ENCODE measurements around the gene NTRK3.

NTRK3 gene

GRCh38 chr15:88043396-88043795 lies 213.1 kb downstream of the NTRK3 start:
- Histone ChIP-seq H3K4me3 (ENCODE audit: severe bottlenecking) (no peak overlapping the region), H3K9me3 (ENCODE audit: severe bottlenecking) (no peaks in the 10 kb centered on the region), H3K36me3 (ENCODE audit: low read depth) (no peaks in the 10 kb centered on the region), H3K4me1 (ENCODE audit: insufficient read depth, poor library complexity, severe bottlenecking) (no peaks in the 10 kb centered on the region), H3K27me3 (ENCODE audit: insufficient read depth, poor library complexity, severe bottlenecking) (peaks cover 3% of the 10 kb centered on the region), H3K27ac (ENCODE audit: poor library complexity, severe bottlenecking) (no peak overlapping the region)
- DNase-seq (ENCODE audit: low spot score) (no peak), ATAC-seq (ENCODE audit: low read depth) (no peak)
- no peak for TF ChIP-seq CTCF (IDR thresholded peaks at IDR 0.05; ENCODE audit: poor library complexity, severe bottlenecking)

GRCh38 chr15:88042047-88042446 lies 214.5 kb downstream of the NTRK3 start:
- no peak for DNase-seq (ENCODE audit: low spot score)

GRCh38 chr15:88040516-88040915 lies 216.0 kb downstream of the NTRK3 start:
- H3K9me3 ChIP-seq (ENCODE audit: severe bottlenecking), result no peaks in the 10 kb centered on the region

More at GRCh38 chr15:88042047-88042446, 214.5 kb downstream of the NTRK3 start:
- Histone ChIP-seq H3K4me1 (ENCODE audit: insufficient read depth, poor library complexity, severe bottlenecking) (no peaks in the 10 kb centered on the region), H3K9me3 (ENCODE audit: severe bottlenecking) (no peaks in the 10 kb centered on the region), H3K27ac (ENCODE audit: poor library complexity, severe bottlenecking) (no peak overlapping the region), H3K4me3 (ENCODE audit: severe bottlenecking) (no peak overlapping the region), H3K36me3 (ENCODE audit: low read depth) (no peaks in the 10 kb centered on the region), H3K27me3 (ENCODE audit: insufficient read depth, poor library complexity, severe bottlenecking) (no peaks in the 10 kb centered on the region)
- ATAC-seq (ENCODE audit: low read depth), result no peak
- no peak for TF ChIP-seq CTCF (IDR thresholded peaks at IDR 0.05; ENCODE audit: poor library complexity, severe bottlenecking)

GRCh38 chr15:88038261-88038660 lies 218.3 kb downstream of the NTRK3 start:
- no peak overlapping the region for H3K27ac ChIP-seq (ENCODE audit: poor library complexity, severe bottlenecking)
- no peak overlapping the region for H3K4me3 ChIP-seq (ENCODE audit: severe bottlenecking)
- peaks cover 7% of the 10 kb centered on the region for H3K27me3 ChIP-seq (ENCODE audit: insufficient read depth, poor library complexity, severe bottlenecking)
- DNase-seq (ENCODE audit: low spot score) (no peak), ATAC-seq (ENCODE audit: low read depth) (no peak)
- no peaks in the 10 kb centered on the region for H3K36me3 ChIP-seq (ENCODE audit: low read depth)
- H3K9me3 ChIP-seq (ENCODE audit: severe bottlenecking), result no peaks in the 10 kb centered on the region
- H3K4me1 ChIP-seq (ENCODE audit: insufficient read depth, poor library complexity, severe bottlenecking), result no peaks in the 10 kb centered on the region
- TF ChIP-seq CTCF (IDR thresholded peaks at IDR 0.05; ENCODE audit: poor library complexity, severe bottlenecking), result no peak

More at GRCh38 chr15:88040516-88040915, 216.0 kb downstream of the NTRK3 start:
- H3K4me3 ChIP-seq (ENCODE audit: severe bottlenecking), result no peak overlapping the region
- TF ChIP-seq CTCF (IDR thresholded peaks at IDR 0.05; ENCODE audit: poor library complexity, severe bottlenecking), result no peak
- no peaks in the 10 kb centered on the region for H3K36me3 ChIP-seq (ENCODE audit: low read depth)
- DNase-seq (ENCODE audit: low spot score) (no peak), ATAC-seq (ENCODE audit: low read depth) (no peak)
- peaks cover 1% of the 10 kb centered on the region for H3K27me3 ChIP-seq (ENCODE audit: insufficient read depth, poor library complexity, severe bottlenecking)
- no peak overlapping the region for H3K27ac ChIP-seq (ENCODE audit: poor library complexity, severe bottlenecking)
- no peaks in the 10 kb centered on the region for H3K4me1 ChIP-seq (ENCODE audit: insufficient read depth, poor library complexity, severe bottlenecking)

GRCh38 chr15:88036154-88036839 lies 220.2 kb downstream of the NTRK3 start:
- no peaks in the 10 kb centered on the region for H3K4me1 ChIP-seq (ENCODE audit: insufficient read depth, poor library complexity, severe bottlenecking)
- H3K27me3 ChIP-seq (ENCODE audit: insufficient read depth, poor library complexity, severe bottlenecking), result peaks cover 7% of the 10 kb centered on the region
- H3K27ac ChIP-seq (ENCODE audit: poor library complexity, severe bottlenecking), result no peak overlapping the region
- TF ChIP-seq CTCF (IDR thresholded peaks at IDR 0.05; ENCODE audit: poor library complexity, severe bottlenecking), result no peak
- ATAC-seq (ENCODE audit: low read depth) (no peak), DNase-seq (ENCODE audit: low spot score) (no peak)
- no peaks in the 10 kb centered on the region for H3K9me3 ChIP-seq (ENCODE audit: severe bottlenecking)
- H3K4me3 ChIP-seq (ENCODE audit: severe bottlenecking), result no peak overlapping the region
- no peaks in the 10 kb centered on the region for H3K36me3 ChIP-seq (ENCODE audit: low read depth)

Data from RWPE2 (cell line).